ENCODE data around the gene PGAP1. TPM values are rescaled to one million over a fixed set of nuclear protein-coding genes. Genes with fewer than 3 reads are reported as not detected.
"Not testable (repeated sequence)": the region's sequence is repeated elsewhere in the genome, so short reads cannot be mapped to it uniquely, and the experiment has no call there.

Gene PGAP1
- polyA plus RNA-seq, 1 donor: 13.8 TPM

- DNase-seq (ENCODE audit: low read depth): no peak
Measured at GRCh38 chr2:196952936-196953335, 26.4 kb upstream of the PGAP1 start.

- no peak for DNase-seq (ENCODE audit: low read depth)
Measured at GRCh38 chr2:196951973-196952372, 25.5 kb upstream of the PGAP1 start.

DNA sequence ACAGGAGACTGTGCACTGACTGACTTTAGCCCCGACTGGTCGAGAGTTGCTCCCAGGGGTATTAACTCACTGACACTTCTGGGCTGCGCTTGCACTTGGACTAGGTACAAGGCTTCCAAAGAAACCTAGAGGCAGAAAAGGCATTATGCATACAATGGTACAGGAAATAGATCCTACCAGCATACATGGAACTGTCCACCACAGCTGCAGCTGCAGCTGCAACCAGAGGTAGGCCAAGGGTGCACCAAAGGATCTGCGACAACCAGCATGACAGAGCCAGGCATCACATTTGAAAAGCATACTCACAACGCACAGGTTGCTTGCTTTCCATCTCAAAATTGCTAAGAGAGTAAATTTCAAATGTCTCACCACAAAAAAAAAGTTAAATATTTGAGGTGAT, 22.6 kb upstream of the PGAP1 start:
- DNase-seq (ENCODE audit: low read depth): no peak

GRCh38 chr2:196944570-196944969, 18.1 kb upstream of the PGAP1 start:
- DNase-seq (ENCODE audit: low read depth): no peak

DNA sequence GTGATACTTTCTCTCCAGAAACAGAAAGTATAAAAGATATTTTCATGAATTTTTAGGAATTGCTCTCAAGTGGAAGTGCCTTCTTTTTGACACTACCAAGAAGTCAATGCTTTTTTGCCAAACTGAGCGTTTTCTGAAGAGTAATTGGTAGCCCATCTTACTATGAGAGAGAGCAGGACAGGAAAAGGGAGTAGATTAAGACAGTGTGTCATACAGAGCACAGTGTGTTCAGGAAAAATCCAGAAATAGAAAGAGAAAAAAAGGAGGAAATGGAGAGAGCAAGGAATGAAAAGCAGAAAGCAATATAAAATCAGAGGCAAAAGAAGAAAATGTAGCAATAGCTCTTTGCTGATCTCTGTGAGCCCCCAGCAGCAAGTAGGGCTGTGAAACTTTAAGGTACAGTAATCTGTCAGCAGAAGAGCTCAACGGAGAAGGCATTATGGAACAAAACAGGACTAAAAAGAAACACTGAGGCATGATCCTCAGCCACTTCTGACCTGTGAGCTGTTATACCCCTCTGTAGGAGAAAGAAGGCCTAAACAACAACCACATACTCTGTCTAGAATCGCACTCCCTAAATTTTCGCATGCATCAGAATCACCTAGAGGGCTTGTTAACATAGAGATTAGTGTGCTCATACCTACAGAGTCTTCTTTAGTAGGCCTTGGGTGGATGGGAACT, 15.0 kb upstream of the PGAP1 start:
- DNase-seq (ENCODE audit: low read depth): no peak

- no peak for DNase-seq (ENCODE audit: low read depth)
Measured at GRCh38 chr2:196939371-196939770, 12.9 kb upstream of the PGAP1 start.

DNA sequence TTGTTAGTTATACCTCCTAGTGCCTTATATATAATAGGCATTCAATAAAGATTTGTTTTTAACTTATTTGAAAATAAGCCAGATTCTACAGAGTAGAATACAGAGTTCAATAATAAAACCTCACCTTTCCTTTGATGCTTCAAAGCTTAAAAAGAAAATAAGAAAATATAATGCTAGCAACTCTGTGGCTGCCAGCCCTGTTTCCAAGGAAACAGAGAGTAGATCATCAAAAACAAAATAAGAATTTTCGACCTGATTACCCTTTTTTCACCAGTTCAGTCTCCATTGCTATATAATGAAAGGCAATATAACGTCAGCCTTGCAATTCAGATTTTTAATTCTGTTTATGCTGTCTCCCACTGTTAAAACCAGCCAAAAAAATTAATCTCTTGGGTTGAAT, 8.9 kb upstream of the PGAP1 start:
- DNase-seq (ENCODE audit: low read depth): no peak

GRCh38 chr2:196934672-196935071, 8.2 kb upstream of the PGAP1 start:
- DNase-seq (ENCODE audit: low read depth): no peak

- no peak for DNase-seq (ENCODE audit: low read depth)
Measured at GRCh38 chr2:196931555-196931954, 5.0 kb upstream of the PGAP1 start.

DNA sequence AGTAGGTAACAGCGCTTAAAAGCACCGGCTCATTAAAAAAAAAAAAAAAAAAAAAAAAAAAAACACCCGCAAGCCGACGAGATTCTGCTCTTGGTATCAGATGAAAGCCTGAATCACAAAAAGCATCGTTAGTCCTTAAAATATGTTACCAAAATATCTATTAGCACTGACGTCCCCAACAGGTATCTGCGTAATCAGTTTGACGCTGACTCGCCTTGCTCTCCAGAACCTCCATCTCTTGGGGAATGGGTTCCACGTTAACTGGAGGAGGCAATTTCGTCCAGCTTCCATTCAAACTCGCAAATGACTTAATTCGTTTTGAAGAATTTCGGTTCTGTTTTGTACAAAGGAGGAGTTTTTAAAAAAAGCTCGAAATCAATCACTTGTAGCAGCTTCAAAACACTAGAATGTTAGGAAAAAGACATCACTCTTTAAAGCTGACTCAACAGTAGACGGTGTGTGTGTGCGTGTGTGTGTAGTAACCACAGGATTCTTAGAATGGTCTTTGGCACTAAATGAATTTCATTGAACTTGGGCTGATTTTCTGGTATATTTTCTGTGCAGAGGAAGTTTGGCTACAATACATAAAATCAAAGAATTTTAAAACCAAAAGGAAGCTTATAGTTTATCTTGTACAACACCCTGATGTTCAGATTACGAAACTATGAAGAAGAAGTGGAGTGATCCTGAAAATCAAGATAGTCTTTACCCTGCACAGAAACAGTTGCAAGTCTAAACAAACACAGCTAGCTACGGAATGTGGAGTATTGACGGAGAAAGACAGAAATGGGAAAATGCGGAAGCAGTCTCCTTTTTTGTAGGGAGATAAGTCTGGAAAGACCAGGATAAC, 1.1 kb upstream of the PGAP1 start:
- peak; percentile 20 for DNase-seq (ENCODE audit: low read depth)

DNA sequence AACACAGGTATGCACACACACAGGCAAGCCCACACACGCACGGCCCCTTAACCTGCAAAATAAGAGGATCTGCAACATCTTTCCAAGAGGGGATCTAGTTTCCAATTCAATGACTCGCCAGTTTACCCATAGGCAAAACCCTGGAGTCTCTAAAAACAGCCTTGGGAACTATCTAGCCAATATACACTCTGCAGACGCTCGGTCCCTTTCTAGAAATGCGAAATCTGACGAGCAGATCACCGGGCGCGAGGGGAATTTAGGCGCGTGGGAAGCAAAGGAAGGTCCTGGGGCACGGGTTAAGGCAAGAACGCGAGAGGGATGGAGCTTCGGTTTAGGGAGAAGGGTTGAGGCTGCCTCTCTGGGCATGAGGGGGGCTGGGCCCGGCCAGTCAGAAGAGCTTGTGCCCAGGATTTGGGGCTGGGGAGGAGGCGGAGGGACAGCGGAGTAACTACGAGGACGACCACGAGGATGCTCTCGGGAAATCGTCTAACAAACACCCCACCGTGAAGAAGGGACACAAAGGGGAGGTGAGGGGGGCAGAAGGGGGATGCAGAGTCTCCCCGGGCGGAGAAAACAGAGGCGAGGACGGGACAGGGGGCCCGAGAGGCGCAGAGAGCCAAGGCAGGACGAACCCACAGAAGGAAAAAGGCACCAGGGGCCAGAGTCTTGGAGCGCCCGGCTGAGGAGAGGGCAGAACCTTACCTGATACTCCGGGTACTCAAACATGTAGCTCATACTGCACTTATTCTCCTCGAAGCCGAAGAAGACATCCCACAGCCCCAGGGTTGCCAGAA, 542 bp downstream of the PGAP1 start:
- DNase-seq (ENCODE audit: low read depth): no peak

GRCh38 chr2:196925051-196925767, 1.3 kb downstream of the PGAP1 start:
- no peak for DNase-seq (ENCODE audit: low read depth)

DNA sequence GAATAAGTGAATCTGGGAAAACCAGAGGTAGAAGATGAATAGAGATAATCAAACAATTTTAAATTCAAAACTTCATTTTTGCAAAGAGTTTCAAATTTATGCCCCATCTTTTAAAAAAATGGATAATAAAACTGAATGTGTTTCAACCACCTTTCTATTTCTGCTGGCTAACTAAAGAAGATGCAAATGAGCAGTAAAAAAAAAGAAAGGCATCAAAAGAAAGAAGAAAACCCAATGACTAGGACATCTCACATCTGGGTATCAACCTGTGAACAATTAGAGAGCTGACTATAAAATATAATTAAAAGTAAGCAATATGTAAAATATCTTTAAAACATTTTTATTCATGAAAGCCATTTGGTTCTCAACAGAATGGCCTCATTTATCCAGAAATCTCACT, 2.5 kb downstream of the PGAP1 start:
- no peak for DNase-seq (ENCODE audit: low read depth)

DNA sequence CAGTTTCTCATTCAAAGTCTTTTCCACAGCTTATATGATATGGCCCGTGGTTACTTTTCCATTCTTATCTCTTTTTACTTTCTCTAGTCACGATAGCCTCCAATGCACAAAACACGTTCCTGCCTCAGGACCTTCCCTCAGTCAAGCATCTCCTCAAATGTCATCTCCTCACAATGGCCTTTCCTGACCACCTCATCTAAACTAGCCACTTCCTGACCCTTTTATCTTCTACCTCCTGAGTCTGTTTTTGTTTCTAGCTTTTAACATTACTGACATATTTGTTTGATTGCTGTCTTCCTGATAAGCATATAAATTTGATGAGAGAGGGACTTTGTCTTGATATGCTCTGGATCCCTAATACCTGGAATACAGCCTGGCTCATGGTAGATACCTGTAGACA, 7.6 kb downstream of the PGAP1 start:
- no peak for DNase-seq (ENCODE audit: low read depth)

DNA sequence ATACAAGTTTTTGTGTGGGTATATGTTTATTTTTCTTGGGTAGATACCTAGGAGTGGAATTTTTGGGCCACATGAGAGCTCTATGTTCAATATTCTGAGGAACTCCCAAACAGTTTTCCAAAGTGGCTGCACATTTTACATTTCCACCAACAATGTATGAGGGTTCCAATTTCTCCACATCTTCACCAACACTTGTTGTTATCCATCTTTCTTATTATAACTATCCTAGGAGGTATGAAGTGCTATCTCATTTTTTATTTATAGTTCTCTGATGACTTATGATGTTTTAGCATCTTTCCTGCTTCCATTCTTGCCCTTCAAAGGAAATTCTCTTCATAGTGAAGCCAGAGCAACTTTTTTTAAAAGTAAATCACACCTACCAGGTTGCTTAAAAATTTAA, 8.7 kb downstream of the PGAP1 start:
- DNase-seq (ENCODE audit: low read depth): no peak

DNA sequence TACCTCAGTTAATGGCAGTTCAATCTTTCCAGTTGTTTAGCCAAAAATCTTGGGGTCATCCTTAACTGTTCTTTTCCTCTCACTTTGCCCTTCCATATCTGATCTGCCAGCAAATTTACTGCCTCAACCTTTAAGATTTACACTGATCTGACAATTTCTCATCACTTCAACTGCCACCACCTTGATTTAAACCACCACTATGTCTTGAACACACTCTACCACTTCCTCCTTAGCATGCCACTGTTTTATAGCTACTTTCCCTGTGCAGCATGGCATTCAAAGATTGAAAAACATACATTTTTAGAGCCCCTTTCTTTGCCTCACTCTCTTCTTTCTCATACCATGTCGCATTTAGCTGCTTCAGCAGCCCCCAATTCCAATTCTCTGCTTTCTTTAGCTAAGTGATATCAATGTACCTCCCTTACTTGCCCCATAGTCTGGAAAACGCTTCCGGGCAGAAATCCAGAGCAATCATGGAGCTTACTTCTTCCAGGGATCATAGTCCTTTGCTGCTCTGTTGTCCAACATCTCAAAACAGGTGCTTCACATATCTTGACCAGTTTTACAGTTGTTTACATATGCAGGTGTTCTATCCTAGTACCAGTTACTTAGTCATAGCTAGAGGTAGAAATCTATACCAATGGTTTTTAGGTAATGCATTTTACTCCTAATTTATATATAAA, 10.9 kb downstream of the PGAP1 start:
- no peak for DNase-seq (ENCODE audit: low read depth)

DNA sequence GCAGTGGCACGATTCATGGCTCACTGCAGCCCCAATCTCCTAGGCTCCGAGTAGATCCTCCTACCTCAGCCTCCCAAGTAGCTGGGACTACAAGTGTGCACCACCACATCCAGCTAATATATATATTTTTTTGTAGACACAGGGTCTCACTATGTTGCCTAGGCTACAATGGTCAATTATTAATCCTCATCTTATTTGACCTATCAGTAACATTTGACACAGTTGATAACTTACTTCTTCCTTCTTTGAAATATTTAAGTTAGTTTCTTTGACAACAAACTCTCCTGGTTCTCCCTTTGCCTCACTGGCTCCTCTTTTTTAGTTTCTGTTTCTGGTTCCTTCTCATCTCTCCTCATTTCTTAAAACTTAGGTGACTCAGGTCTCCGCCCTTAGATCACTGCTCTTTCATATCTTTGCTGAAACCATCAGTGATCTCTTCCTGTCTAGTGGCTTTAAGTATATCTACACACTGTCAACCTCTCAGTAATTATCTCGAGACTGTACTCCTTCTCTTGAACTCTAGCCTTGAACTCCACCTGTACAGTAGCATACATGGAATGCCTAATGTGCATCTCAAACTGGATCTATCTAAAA, 11.5 kb downstream of the PGAP1 start:
- DNase-seq (ENCODE audit: low read depth): no peak

DNA sequence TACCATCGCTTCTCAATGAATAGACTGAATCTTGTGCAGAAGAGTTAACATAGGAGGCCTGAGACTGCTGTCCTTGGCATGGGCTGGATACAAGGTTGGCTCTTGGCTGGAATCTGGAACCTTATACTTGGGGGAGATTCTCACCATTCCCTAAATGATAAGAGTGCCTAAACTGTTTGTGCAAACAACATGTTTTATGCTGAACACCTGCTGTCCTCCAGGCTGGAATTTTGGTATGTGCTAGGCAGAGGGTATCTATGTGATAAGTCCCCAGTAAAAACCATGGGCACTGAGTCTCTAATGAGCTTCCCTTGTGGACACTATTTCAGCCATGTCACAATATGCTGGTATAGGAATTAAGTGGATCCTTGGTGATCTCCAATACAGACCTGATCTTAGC, 12.8 kb downstream of the PGAP1 start:
- DNase-seq (ENCODE audit: low read depth): no peak

GRCh38 chr2:196905365-196905764, 21.1 kb downstream of the PGAP1 start:
- not testable (repeated sequence) for DNase-seq (ENCODE audit: low read depth)

DNA sequence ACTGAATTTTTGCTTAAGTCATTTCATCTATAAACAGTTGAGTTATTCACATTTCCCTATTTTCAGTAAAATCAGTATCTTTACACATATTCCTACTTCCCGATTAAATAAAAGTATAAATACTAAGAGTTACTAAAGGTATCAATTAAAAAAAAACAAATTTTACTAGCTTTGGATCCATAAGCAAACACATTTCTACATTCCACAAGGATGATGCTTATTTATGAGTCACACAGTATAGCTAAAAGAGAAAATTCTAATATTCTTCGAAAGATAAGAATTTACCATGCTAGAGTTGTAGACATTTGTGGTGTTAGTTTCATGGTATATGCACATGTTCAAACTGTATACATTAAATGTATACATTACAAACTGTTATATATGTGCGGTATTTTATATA, 23.7 kb downstream of the PGAP1 start:
- DNase-seq (ENCODE audit: low read depth): no peak

- no peak for DNase-seq (ENCODE audit: low read depth)
Measured at GRCh38 chr2:196900843-196901242, 25.7 kb downstream of the PGAP1 start.
